Coronary artery (tissue), 2 donors: Measurements from ENCODE around the gene PHACTR1.
"Not testable (repeated sequence)": the region's sequence is repeated elsewhere in the genome, so short reads cannot be mapped to it uniquely, and the experiment has no call there.

Experiments
- DNase-seq: peaks from one replicate; pipeline ENCODE4 v3.0.0-alpha.2; 2017; ENCODE audit warnings: low spot score
- H3K27ac ChIP-seq, 2 donors: fragments of 200-600 bp; sonication (generic); one replicate each; pipeline ENCODE4 v1.5.1; 2016 to 2019
- H3K4me3 ChIP-seq: fragments of 200-600 bp; sonication (generic); 2 replicates; pipeline ENCODE4 v1.5.1; 2016; ENCODE audit warnings: mild to moderate bottlenecking, moderate library complexity
- CTCF ChIP-seq: fragments of 200-600 bp; sonication (generic); IDR thresholded peaks from one replicate; pipeline ENCODE4 v1.5.1; 2019; ENCODE audit warnings: antibody characterized with exemption

Gene PHACTR1

GRCh38 chr6:13307508-13307995 lies 591.0 kb downstream of the PHACTR1 start:
- no peak for DNase-seq
- H3K4me3 ChIP-seq: no peak overlapping the region
- no peak overlapping the region for H3K27ac ChIP-seq
- no peak for TF ChIP-seq CTCF

- no peak for DNase-seq
- H3K4me3 ChIP-seq: no peak overlapping the region
- TF ChIP-seq CTCF: no peak
- no peak overlapping the region for H3K27ac ChIP-seq
Measured at GRCh38 chr6:13308332-13308731, 591.8 kb downstream of the PHACTR1 start.

- Histone ChIP-seq H3K4me3 (no peak overlapping the region), H3K27ac (no peak overlapping the region)
- TF ChIP-seq CTCF: no peak
- no peak for DNase-seq
Measured at GRCh38 chr6:13311155-13311554, 594.6 kb downstream of the PHACTR1 start.

- no peak for DNase-seq
- TF ChIP-seq CTCF: no peak
- H3K27ac ChIP-seq: no peak overlapping the region
- H3K4me3 ChIP-seq: no peak overlapping the region
Measured at GRCh38 chr6:13314806-13315205, 598.2 kb downstream of the PHACTR1 start.

GRCh38 chr6:13315896-13316295 lies 599.3 kb downstream of the PHACTR1 start:
- DNase-seq: no peak
- TF ChIP-seq CTCF: no peak
- H3K4me3 ChIP-seq: no peak overlapping the region
- no peak overlapping the region for H3K27ac ChIP-seq

GRCh38 chr6:13318821-13319220 lies 602.3 kb downstream of the PHACTR1 start:
- Histone ChIP-seq H3K27ac (no peak overlapping the region), H3K4me3 (no peak overlapping the region)
- TF ChIP-seq CTCF: no peak
- DNase-seq: no peak

- Histone ChIP-seq H3K4me3 (no peak overlapping the region), H3K27ac (no peak overlapping the region)
- TF ChIP-seq CTCF: no peak
- no peak for DNase-seq
Measured at GRCh38 chr6:13319891-13320564, 603.5 kb downstream of the PHACTR1 start.

- H3K27ac ChIP-seq, H3K4me3 ChIP-seq, DNase-seq: not testable (repeated sequence)
Measured at GRCh38 chr6:13326031-13326586, 609.5 kb downstream of the PHACTR1 start.
